GM19438 (cell line): ENCODE data around the gene ULBP2.
A peak's percentile ranks its signal among the peaks of the same experiment; 100 is the strongest.
"Not testable (repeated sequence)": the region's sequence is repeated elsewhere in the genome, so short reads cannot be mapped to it uniquely, and the experiment has no call there.

Source experiments
- ATAC-seq: cut with Tn5 transposase; IDR thresholded peaks from one replicate; pipeline ENCODE4 v1.9.1; 2021; ENCODE audit warnings: low read depth; ENCODE audit not compliant: unreplicated experiment

The ULBP2 gene

GRCh38 chr6:149947533-149947932 is 5.7 kb downstream of the ULBP2 start:
- ATAC-seq = not testable (repeated sequence)

DNA sequence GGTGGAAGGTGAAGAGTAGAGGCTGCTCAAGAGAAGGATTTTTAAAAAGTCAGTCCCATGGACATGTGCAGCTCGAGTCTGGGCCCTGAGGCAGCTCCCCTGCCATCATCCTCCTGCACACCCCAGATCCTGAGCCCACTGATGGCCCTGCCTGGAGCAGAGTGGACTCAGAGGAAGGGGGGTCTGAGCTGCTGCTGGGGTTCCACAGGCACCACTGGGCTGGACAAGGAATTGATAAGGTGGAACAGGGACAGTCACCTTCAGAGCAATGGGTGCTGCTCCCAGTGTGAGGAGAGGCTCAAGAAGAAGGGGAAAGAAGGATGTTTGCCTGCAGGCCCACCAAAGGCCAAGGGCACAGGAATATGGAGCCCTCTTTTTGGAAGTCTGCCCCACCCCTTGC is 6.2 kb downstream of the ULBP2 start:
- no peak for ATAC-seq

DNA sequence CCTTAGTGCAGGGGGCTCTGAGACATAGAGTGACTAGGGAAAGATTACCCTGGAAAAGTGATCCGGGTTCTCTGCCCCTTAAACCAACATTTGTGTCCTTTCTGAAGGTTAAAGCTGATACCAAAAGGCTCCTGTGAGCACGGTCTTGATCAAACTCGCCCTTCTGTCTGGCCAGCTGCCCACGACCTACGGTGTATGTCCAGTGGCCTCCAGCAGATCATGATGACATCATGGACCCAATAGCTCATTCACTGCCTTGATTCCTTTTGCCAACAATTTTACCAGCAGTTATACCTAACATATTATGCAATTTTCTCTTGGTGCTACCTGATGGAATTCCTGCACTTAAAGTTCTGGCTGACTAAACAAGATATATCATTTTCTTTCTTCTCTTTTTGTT is 6.8 kb downstream of the ULBP2 start:
- no peak for ATAC-seq

GRCh38 chr6:149950423-149950822 is 8.6 kb downstream of the ULBP2 start:
- no peak for ATAC-seq

DNA sequence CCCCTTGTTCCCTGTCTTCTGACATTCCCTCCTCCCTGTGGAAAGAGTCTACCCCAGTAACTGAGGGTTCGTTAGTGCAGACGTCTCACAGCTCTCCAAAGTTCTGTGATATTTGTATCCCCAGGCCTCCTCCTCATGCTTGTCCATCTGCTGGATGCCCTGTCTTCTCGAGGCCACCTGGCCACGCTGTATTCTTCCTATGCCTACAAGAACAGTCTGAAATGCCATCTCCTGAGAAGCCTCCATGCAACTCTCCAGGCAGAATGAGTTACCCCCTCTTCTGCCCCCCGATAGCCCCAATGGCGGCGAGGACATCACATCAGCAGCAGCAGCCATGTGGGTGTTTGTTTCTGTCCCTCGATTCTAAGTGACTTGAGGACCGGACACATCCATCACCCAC is 9.3 kb downstream of the ULBP2 start:
- no peak for ATAC-seq

DNA sequence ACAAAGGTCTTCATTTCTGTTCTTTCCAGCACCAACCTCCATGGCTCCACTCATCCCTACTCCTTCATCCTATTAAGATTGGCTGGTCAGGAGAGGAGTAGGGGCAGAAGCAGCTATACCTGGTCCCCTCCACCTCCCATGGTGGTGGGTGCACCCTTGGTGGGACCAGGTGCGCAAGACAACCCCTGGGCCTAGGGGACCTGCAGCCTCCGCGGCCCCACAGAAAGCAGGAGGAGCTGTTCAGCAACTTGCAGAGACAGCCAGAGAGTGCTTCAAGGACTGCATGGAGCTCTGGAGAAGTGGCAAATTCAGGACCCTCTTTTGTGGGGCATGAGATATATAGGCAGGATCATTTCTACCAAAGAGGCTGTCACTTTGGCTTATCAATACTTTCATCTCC is 9.8 kb downstream of the ULBP2 start:
- no peak for ATAC-seq

DNA sequence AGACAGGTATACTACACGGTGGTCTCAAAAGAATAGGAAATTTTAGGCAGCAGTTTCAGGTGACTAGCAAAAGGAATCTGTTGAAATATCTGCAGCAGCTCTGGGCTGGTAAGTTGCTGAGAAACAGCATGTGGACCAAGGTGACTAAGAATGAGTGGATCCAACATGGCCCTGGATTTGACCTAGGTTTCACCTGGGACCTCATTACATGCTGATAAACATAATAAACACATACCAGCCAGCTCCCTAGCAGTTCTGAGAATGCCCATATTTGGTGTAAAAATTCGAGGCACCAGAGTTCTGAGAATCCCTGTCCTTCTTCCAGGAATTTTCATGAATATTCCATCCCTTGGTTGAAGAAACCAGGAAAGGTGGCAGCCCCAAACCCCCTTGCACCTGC is 11.6 kb downstream of the ULBP2 start:
- ATAC-seq = not testable (repeated sequence)

- not testable (repeated sequence) for ATAC-seq
Observed at GRCh38 chr6:149953934-149954327, 12.1 kb downstream of the ULBP2 start.

DNA sequence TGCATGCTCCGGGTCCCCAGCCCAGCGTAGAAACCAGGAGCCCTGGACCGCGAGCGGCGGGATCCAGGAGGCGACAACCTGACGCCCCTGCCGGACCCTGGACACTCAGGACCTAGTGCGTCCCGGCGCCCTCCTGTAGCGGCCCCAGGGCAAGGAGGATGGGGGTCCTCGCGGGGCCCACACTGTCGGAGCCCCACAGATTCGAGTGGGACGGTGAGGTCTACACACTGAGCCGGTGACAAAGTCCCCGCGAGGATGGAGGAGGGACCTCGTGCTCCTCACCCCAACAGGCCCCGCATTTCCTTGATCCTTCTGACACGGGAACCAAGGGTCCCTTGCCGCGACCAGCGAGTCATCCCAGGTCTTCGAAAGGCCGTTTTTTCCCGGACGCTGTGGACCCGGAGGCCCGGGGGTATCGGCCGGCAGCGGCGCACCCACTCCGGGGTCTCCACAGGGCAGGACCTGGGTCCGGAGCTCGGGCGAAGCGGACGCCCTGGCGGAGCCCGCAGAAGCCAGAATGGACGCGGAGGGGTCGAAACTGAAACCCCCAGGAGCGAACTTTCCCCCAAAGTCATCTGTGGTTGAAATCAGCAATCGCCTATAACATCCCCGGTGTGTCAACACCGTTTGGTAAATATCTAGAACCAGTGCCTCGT is 12.6 kb downstream of the ULBP2 start:
- ATAC-seq = not testable (repeated sequence)

- ATAC-seq = not testable (repeated sequence)
Observed at GRCh38 chr6:149954984-149955653, 13.3 kb downstream of the ULBP2 start.

GRCh38 chr6:149955654-149956317 is 14.0 kb downstream of the ULBP2 start:
- ATAC-seq = not testable (repeated sequence)

- ATAC-seq = not testable (repeated sequence)
Observed at GRCh38 chr6:149958124-149958523, 16.3 kb downstream of the ULBP2 start.

GRCh38 chr6:149959806-149960205 is 18.0 kb downstream of the ULBP2 start:
- not testable (repeated sequence) for ATAC-seq

DNA sequence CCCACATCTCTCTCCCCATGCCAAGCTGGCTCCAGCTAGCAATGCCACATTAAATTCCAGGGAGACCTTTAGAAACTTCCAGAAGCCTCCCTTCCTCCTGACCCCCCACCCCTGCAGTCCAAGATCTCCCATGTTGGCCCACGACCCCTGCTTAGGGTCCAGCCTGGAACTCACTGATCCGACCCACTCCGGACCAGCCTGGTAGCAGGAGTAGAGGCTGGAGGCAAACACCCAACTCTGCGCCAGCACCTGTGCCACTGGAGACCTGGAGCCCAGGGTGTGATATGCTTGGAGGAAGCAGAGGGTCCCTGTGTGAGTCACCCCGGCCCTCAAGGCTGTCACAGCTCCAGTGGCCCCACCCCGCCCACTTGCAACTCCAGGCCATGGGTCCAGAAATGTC is 18.7 kb downstream of the ULBP2 start:
- ATAC-seq = no peak

DNA sequence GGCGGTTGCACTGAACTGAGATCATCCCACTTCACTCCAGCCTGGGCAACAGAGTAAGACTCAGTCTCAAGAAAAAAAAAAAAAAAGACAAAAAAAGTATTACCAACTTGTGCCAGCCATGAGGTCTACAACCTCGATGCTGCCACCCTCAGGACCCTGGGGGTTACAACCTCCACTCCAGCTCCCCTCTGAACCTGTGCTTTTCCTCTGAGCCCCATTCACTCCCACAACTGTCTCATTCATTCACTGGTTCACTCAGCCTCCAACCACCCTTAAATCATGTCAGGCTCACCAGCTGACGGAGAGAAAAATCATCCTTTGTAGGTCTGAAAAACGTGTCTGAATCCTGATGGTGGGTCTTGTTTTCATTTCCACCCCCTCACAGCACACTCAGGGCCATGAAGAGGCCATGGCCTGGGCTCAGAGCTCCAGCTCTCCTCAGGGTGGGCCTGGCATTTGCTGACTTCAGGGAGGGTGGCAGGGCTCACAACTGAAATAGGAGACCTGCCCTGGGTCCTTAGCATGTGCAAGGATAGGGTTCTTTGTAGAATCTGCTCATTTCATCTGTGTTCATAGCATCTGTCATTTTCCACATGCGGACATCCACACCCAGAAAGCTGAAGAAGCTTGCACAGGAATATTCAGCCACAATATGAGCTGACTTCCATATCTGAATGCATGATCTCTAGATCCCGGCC is 20.1 kb downstream of the ULBP2 start:
- ATAC-seq = no peak

DNA sequence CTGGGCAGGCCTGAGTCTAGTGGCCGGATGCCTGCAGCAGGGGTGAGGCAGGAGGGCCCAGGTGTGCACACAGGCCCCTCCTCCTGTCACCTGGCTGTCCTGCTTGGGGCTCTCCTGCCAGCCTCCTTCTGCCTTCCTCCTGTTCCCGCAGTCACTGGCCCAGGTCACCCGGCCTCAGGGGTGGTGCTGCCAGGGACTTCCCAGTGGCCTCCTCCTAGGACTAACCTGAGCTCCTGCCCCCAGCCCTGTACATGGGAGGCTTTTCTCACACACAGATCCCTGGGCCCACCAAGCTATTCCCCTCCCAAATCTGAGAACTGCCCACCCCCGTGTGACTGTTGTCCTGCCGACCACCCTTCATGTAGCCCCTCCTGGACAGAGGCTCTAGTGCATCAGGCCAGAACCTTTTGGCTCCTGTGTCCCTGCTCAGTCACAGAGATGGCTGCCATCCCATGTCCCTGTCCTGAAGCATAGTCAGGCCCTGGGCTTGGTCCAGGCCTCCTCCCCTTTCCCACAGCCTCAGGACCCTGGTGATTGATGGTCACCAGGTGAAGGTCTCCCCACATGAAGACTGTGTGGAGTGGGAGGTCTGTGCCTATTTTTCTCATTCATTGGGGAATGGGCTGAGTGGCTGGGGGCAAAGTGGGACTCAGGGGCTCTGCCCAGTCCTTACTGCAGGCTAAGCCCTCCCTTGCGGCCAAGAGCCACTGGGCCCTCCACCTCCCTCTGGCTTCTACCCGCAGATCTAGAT is 20.8 kb downstream of the ULBP2 start:
- ATAC-seq = no peak

GRCh38 chr6:149963212-149963461 is 21.3 kb downstream of the ULBP2 start:
- peak; percentile 30 for ATAC-seq

DNA sequence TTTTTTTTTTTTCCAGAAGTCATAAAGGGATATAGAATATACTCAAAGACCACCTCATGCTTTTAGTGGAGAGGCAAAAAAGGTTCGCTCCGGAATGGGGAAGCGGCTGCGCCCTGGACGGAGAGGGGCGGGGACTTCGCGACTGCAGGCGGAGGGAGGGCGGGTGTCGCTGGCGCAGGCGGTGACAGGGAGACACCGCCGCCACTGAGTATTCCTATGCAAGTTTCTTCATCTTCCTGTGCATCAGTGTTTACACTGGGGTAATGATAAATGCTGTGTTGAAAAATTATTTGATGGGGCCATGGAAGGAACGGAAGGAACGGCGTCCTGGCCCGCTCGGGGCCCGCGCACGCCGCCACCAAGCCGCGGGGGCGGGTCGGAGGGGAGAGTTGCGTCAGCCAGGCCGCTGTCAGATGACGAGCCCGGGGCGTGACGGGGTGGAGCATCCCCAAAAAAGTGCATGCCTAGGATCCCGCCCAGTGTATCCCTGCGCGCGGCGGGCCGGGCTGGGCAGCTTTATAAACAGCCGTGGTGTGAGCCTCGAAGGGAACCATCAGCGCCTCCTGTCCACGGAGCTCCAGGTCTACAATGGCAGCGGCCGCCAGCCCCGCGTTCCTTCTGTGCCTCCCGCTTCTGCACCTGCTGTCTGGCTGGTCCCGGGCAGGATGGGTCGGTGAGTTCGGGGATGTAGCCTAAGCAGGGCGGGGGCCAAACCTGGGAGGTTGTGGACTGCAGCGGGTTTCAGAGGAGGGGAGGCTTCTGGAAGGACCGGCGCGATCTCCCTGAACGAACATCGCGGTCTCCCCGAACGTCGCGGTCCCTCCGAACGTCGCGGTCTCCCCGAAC is 21.9 kb downstream of the ULBP2 start, which contains the start of gene ULBP1:
ULBP1 (plus strand) TSS at position 482 of the 846 bp plus-strand sequence; CDS start at position 589, 107 bp downstream.
- peak; percentile 69 for ATAC-seq

DNA sequence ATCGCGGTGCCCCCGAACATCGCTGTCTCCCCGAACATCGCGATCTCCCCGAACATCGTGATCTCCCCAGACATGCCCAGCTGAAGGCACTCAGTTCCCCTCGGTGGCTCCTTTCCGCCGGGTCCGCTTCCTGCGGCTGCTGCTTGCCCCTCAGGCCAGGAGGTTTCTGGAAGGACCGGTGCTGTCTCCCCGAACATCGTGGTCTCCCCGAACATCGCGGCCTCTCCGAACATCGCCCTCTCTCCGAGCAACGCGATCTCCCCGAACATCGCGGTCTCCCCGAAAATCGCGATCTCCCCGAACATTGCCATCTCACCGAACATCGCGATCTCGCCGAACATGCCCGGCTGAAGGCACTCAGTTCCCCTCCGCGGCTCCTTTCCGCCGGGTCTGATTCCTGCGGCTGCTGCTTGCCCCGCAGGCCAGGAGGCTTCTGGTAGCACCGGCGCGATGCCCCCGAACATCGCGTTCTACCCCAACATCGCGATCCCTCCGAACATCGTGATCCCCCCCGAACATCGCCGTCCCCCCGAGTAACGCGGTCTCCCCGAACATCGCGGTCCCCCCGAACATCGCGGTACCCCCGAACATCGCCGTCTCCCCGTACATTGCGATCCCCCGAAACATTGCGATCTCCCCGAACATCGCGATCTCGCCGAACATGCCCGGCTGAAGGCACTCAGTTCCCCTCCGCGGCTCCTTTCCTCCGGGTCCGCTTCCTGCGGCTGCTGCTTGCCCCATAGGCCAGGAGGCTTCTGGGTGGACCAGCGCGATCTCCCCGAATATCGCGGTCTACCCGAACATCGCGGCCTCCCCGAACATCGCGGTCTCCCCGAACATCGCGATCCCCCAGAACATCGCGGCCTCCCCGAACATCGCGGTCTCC is 22.7 kb downstream of the ULBP2 start:
- no peak for ATAC-seq
